Measurements from ENCODE around the gene MSI2.

GRCh38 chr17:57513569-57513968, 257.2 kb downstream of the MSI2 start:
- TF ChIP-seq RAD21 (IDR thresholded peaks at IDR 0.05; ENCODE audit: low read length) (no peak), TAF1 (IDR thresholded peaks at IDR 0.05; ENCODE audit: borderline replicate concordance, low read depth, low read length) (no peak), USF2 (IDR thresholded peaks at IDR 0.05; ENCODE audit: borderline replicate concordance, low read depth, low read length) (no peak), MAX (IDR thresholded peaks at IDR 0.05; ENCODE audit: low read depth) (no peak), EP300 (IDR thresholded peaks at IDR 0.05; ENCODE audit: borderline replicate concordance in 1 of 2, low read depth in 1 of 2, low read length in 1 of 2) (no peak), GATA2 (CRISPR knock-in tag; IDR thresholded peaks at IDR 0.05) (no peak), MEF2A (IDR thresholded peaks at IDR 0.05; ENCODE audit: borderline replicate concordance, low read depth) (no peak), CHD2 (IDR thresholded peaks at IDR 0.05; ENCODE audit: low read length, partially characterized antibody) (no peak), NRF1 (IDR thresholded peaks at IDR 0.05; ENCODE audit: low read depth, low read length) (no peak)
- TF ChIP-seq, protein P1, sequence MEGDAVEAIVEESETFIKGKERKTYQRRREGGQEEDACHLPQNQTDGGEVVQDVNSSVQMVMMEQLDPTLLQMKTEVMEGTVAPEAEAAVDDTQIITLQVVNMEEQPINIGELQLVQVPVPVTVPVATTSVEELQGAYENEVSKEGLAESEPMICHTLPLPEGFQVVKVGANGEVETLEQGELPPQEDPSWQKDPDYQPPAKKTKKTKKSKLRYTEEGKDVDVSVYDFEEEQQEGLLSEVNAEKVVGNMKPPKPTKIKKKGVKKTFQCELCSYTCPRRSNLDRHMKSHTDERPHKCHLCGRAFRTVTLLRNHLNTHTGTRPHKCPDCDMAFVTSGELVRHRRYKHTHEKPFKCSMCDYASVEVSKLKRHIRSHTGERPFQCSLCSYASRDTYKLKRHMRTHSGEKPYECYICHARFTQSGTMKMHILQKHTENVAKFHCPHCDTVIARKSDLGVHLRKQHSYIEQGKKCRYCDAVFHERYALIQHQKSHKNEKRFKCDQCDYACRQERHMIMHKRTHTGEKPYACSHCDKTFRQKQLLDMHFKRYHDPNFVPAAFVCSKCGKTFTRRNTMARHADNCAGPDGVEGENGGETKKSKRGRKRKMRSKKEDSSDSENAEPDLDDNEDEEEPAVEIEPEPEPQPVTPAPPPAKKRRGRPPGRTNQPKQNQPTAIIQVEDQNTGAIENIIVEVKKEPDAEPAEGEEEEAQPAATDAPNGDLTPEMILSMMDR (IDR thresholded peaks at IDR 0.05) = no peak
- TF ChIP-seq, protein P2, sequence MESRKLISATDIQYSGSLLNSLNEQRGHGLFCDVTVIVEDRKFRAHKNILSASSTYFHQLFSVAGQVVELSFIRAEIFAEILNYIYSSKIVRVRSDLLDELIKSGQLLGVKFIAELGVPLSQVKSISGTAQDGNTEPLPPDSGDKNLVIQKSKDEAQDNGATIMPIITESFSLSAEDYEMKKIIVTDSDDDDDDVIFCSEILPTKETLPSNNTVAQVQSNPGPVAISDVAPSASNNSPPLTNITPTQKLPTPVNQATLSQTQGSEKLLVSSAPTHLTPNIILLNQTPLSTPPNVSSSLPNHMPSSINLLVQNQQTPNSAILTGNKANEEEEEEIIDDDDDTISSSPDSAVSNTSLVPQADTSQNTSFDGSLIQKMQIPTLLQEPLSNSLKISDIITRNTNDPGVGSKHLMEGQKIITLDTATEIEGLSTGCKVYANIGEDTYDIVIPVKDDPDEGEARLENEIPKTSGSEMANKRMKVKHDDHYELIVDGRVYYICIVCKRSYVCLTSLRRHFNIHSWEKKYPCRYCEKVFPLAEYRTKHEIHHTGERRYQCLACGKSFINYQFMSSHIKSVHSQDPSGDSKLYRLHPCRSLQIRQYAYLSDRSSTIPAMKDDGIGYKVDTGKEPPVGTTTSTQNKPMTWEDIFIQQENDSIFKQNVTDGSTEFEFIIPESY (IDR thresholded peaks at IDR 0.05; ENCODE audit: borderline replicate concordance, low read depth) = no peak
